NCI-H2196 treated with DMSO at 0.1 percent for 48 hours (cell line): ENCODE results near the gene RBM20.
"Not testable (repeated sequence)": the region's sequence is repeated elsewhere in the genome, so short reads cannot be mapped to it uniquely, and the experiment has no call there.

ENCODE experiments used
- DNase-seq: peaks from one replicate; lab custom pipeline; 2025; ENCODE audit not compliant: unreplicated experiment; lab: John Stamatoyannopoulos, UW

The RBM20 gene

DNA sequence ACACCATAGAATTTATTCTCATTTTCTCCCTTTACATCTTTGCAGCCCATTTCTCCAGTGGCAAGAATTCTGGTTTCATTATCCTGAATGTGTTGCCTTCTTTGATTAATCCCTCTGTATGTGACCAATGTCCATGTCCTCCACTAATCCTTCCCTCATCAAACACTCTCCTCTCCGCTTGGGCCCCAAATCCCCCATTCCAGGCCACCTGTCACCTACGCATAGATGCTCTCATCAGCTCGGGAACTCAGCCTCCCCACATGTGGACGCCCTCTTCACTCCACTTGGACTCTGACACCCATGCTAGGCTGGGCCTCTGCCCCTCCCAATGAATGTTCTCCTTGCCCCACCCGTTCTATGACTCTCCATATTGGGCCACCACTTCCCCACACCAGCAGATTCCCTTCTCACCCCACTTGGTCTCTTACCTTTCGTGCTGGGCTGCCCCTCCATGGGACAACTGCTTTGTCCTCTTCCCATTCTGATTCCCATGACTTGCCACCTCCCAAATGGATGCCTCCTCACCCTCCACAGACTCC is 18.7 kb upstream of the RBM20 start:
- no peak for DNase-seq

DNA sequence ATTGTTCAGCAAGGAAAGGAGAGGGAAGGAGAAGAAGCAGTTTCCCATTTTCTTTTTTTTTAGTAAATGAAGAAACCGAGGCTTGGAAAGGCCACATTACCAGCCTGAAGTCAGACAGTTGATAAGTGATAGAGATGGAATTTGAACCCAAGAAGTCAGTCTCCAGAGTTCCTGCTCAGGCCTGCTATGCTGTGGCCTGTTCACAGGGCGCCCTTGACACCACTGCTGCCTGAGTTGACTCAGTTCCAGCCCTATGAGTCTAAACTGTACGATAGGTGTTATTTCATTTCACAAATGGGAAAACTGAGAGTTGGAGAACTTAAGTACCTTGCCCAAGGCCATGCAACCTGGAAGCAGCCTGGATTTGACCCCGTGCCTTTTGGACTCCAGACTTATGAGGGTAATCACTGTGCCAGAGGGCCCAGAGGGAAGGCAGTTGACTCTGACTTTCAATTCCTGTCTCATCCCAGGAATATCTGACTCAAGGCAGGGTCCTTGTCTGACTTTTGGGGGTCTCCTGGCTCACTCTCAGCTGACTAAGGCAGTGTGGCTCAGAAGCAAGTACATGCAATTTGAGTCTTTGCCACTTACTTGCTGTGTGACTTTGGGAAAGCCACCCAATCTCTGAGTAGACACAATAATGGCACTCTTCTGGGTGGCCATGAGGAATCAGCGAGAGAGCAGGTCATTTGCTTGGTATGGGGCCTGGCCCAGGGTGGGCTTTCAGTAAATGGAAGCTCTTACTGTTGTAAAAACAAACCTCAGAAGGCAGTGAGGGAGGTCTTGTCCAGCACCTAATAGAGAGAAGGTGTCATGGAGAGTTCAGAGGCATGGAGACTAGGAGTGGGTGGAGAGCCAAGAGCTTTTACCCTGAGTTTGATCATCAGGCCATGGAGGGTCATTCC is 17.9 kb upstream of the RBM20 start:
- DNase-seq: no peak

GRCh38 chr10:110628161-110628560 is 16.0 kb upstream of the RBM20 start:
- DNase-seq: no peak

DNA sequence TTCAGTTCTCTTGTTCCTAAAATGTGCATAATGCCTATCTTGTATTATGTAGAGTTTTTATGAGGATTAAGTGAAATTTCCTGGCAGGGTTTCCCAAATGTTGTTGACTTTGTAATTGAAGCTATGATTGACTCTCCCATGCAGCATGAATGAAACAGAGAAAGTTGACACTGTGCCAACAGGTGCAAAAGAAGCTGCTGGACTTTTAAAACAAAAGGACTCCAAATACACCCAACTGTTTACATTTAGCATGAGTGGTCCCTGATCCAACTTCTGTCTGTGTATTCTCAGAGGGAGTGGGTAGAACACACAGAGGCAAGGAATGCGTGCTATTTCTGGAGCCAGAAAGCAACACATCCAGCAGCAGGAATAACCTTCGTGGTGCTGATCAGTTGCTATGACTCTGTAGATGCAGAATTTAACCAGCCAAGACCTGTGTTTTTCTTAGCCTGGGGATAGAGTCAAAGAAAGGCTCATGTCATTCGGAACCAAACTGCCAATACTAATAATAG is 14.4 kb upstream of the RBM20 start:
- DNase-seq: peak; percentile 42

DNA sequence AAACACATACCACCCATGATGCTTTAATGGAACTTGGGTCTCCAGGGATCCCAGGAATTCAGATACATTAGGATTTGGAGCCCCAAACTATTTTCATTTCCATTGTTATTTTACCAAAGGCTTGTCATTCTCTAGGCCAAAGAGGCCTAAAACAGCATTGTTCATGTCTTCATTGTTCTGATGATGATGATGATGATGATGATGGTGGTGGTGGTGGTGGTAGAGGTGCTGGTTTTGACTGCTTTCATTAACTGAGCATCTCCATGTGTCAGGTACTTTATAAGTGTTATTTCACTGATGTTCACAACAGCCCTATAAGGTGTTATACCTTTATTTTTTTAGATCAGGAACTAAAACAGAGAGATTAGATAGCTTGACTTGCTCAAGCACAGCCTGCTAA is 12.2 kb upstream of the RBM20 start:
- DNase-seq: no peak

DNA sequence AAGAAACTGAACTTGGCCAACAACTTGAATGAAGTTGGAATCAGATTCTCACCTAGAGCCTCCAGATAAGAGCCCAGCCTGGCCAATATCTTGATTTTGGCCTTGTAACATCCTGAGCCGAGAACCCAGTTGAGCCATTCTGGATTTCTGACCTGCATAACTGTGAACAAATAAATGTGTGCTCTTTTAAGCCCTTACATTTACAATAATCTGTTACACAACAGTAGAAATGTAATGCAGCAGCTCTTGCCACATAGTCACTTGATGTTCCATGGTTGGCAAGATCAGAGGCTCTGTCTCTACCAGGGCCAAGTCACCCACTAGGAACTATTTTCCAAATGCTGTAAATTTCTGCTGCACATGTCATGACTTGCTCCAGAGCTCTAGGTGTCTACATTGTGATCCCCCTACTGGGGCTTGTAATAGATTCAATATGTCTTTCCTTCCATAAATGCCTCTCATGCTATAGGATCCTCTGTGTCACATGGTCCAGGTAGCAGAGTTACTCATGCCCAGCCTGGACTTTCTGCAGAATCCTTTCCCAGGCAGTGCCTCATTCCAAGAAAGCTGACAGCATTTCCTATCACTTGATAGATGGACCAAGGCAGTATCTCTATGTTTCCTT is 11.4 kb upstream of the RBM20 start:
- DNase-seq: no peak

DNA sequence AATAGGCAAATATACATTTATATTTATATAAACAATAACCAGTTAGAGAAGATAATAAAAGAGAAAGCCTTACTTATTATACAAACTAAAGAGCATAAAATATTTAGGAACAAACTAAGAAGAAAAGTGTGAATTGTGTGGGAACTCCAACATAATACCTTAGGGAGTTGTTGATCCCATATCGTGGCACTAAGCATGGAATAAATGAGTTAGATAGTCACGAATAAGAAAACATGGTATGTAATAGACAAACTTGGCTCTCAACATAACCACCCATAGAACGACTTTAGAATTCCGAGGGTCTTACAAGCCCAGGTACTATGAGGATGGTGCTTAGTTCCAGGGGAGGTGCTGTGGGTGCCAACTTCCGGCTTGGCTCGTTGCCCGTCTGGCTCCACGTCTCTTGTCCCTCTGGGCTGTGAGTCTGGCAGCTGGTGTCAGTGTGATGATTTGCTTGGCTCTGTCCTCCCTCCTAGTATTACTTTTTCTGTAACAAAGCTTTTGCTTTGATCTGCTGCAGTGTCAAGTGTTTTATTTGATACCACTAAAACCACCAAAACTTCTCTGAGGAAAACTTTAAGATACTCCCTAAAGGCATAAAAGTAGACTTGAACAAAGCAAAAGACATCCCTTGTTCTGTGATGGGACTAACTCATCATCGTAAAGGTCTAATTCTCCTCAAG is 9.5 kb upstream of the RBM20 start:
- peak; percentile 41 for DNase-seq

DNA sequence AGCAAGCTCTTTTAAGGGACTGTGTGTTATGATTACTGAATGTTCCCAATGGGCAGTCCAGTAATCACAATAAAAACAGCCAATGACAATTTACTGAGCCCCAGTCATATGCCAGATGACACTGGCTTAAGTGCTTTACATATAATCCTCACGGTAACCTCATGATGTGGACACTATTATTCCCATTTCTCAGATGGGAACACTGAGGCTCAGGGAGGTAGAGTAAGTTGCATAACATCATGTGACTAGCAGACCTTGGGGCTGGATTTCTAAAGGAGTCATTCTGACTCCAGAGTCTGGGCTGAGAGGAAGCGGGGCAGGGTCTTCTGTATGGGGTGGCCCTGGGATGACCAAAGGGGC is 7.6 kb upstream of the RBM20 start:
- DNase-seq: no peak

GRCh38 chr10:110636932-110637557 is 7.1 kb upstream of the RBM20 start:
- DNase-seq: no peak

GRCh38 chr10:110637558-110638053 is 6.5 kb upstream of the RBM20 start:
- no peak for DNase-seq

GRCh38 chr10:110638319-110638718 is 5.8 kb upstream of the RBM20 start:
- no peak for DNase-seq

- not testable (repeated sequence) for DNase-seq
Measured at GRCh38 chr10:110639046-110639445, 5.1 kb upstream of the RBM20 start.

DNA sequence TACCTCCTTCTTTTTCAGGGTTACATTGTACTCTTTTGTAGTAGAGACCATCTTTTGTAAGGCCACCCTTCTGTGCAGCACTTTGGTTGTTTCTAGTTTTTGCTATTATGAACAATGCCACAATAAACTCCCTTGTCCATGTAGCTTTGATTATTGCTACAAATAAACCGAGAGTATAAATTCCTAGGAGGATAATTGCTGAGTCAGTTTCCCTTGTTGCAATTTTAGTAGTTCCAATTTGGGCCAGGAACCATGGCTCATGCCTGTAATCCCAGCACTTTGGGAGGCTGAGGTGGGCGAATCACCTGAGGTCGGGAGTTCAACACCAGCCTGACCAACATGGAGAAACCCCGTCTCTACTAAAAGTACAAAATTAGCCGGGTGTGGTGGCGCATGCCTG is 4.3 kb upstream of the RBM20 start:
- DNase-seq: not testable (repeated sequence)

- no peak for DNase-seq
Measured at GRCh38 chr10:110641256-110641655, 2.9 kb upstream of the RBM20 start.

GRCh38 chr10:110642204-110643034 is 1.7 kb upstream of the RBM20 start:
- DNase-seq: no peak

- no peak for DNase-seq
Measured at GRCh38 chr10:110643035-110643652, 992 bp upstream of the RBM20 start.

- no peak for DNase-seq
Measured at GRCh38 chr10:110644598-110645462, 694 bp downstream of the RBM20 start.

DNA sequence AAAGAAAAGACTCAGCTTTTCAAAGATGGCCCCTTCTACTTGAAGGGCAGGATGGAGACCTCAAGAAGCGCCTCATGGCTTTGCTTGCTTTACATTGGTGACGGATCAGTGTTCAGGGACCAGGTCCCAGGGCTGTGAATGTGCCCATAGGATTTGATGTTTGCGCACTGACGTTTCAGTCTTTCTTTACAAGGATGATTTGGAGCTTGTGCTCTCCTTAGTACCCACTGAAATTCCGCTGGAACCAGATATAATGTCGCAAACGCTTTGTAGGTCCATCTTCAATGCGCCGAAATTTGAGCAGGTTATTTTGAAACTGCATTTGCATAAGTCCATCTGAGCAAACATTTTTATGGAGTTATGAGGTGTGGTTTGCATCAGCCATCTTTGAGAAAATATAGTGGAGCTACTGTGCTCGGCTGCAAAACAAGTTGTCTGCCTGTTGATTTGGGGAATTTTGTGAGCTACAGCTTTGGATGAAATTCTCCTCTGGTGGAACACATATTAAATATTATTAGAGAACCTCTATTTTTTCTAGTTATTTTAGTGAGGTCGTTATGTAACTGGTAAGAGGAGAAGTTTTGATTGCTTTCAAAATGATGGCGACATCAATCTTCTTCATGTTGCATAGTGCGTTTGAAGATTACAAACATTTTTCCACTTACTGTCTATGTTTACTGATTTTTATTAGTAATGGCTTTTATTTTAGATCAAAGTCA is 2.4 kb downstream of the RBM20 start:
- DNase-seq: no peak
